K562 (cell line): Measurements from ENCODE around the gene NT5C3B. TPM values are rescaled to one million over a fixed set of nuclear protein-coding genes. Genes with fewer than 3 reads are reported as not detected.
A peak's percentile ranks its signal among the peaks of the same experiment; 100 is the strongest.

Experiments used
- DIDO1 ChIP-seq: fragments of 450-650 bp; IDR thresholded peaks from 2 replicates; pipeline ENCODE4 v1.6.1; 2016; ENCODE audit warnings: low read depth, missing biosample characterization, missing genetic modification characterization
- FIP1L1 ChIP-seq: fragments of 200-400 bp; formaldehyde crosslinking; IDR thresholded peaks from 2 replicates; pipeline ENCODE4 v1.6.1; 2018; ENCODE audit warnings: mild to moderate bottlenecking, low read depth, low read length; ENCODE audit not compliant: poor library complexity, severe bottlenecking
- GABPB1 ChIP-seq: sonication (generic); formaldehyde crosslinking; IDR thresholded peaks from 2 replicates; pipeline ENCODE4 v1.8.0; 2022; ENCODE audit warnings: mild to moderate bottlenecking, missing genetic modification reagents
- IFI16 ChIP-seq: fragments of 250-450 bp; sonication (Bioruptor Pico); IDR thresholded peaks from 2 replicates; pipeline ENCODE4 v2.1.2; 2022; ENCODE audit warnings: mild to moderate bottlenecking, inconsistent platforms
- PHF21A ChIP-seq: fragments of 450-650 bp; IDR thresholded peaks from 2 replicates; pipeline ENCODE4 v1.6.1; 2017; ENCODE audit warnings: low read depth, borderline replicate concordance
- PRPF4 ChIP-seq: fragments of 200-400 bp; formaldehyde crosslinking; IDR thresholded peaks from one replicate; pipeline ENCODE4 v1.6.1; 2017; ENCODE audit warnings: low read length, low read depth, mild to moderate bottlenecking; ENCODE audit not compliant: insufficient read depth, poor library complexity, severe bottlenecking
- SMARCA4 ChIP-seq: fragments of 450-650 bp; IDR thresholded peaks from 2 replicates; pipeline ENCODE4 v1.6.1; 2016
- SRSF7 ChIP-seq: fragments of 200-400 bp; formaldehyde crosslinking; optimal IDR thresholded peaks from 2 replicates; pipeline ENCODE3; 2017; ENCODE audit warnings: mild to moderate bottlenecking, low read depth, low read length
- TCF7L2 ChIP-seq: fragments of 150-350 bp; IDR thresholded peaks from 2 replicates; pipeline ENCODE4 v1.6.1; 2016; ENCODE audit warnings: low read depth, mild to moderate bottlenecking, low read length, moderate library complexity
- TEAD1 ChIP-seq, 2 experiments: fragments of 450-650 bp in 1 of 2; sonication (generic) in 1 of 2; formaldehyde crosslinking; IDR thresholded peaks; 2 replicates each; pipeline versions ENCODE4 v1.4.0 to v1.8.0; 2020 to 2022; ENCODE audit warnings: mild to moderate bottlenecking in 2 of 2, missing genetic modification reagents in 1 of 2
- ZNF347 ChIP-seq: fragments of 450-650 bp; formaldehyde crosslinking; IDR thresholded peaks from 2 replicates; pipeline ENCODE4 v1.4.0; 2020; ENCODE audit warnings: low read depth, mild to moderate bottlenecking, moderate library complexity
- polyA plus RNA-seq, 8 experiments: library from polyadenylated mRNA; depleted of rRNA in 4 of 8; stranded (reverse) in 5 of 8; unstranded in 3 of 8; fragments of >200 nt; fragmentation: Nextera tagmentation in 2 of 8; fragmentation: Illumina TruSeq in 1 of 8; extraction: Ambion mirVana in 2 of 8; extraction: Trizol in 1 of 8; gene quantifications; 2 replicates each; pipeline versions ENCODE4 v1.2.1 to v1.2.3, GENCODE V29; 2011 to 2014; ENCODE audit warnings: inconsistent platforms in 1 of 8, missing spikeins in 1 of 8
- total RNA-seq, 7 experiments: library from RNA; depleted of rRNA in 6 of 7; stranded (reverse); fragments of >200 nt in 6 of 7; fragmentation: Illumina TruSeq in 2 of 7; extraction: Trizol in 2 of 7; gene quantifications; 2 replicates each; pipeline versions ENCODE4 v1.2.1 to v1.2.3, GENCODE V29; 2011 to 2021; ENCODE audit warnings: low replicate concordance in 1 of 7
- TF ChIP-seq, protein P1 (sequence below), 3 experiments: fragments of 200-800 bp in 1 of 3; sonication (Bioruptor generic) in 1 of 3; sonication (generic) in 1 of 3; formaldehyde crosslinking in 1 of 3; IDR thresholded peaks; 2 replicates each; pipeline versions ENCODE4 v1.6.1 to v1.8.0; 2016 to 2022; ENCODE audit warnings: mild to moderate bottlenecking in 2 of 3, missing compliant biosample characterization in 2 of 3, missing genetic modification characterization in 2 of 3, missing genetic modification reagents in 1 of 3
- TF ChIP-seq, protein P2 (sequence below): fragments of 450-650 bp; IDR thresholded peaks from 2 replicates; pipeline ENCODE4 v1.6.1; 2018; ENCODE audit not compliant: partially characterized antibody
- TF ChIP-seq, protein P3 (sequence below): fragments of 450-650 bp; formaldehyde crosslinking; IDR thresholded peaks from 2 replicates; pipeline ENCODE4 v1.4.0; 2020; ENCODE audit warnings: mild to moderate bottlenecking, moderate library complexity
- TF ChIP-seq, protein P4 (sequence below): sonication (generic); formaldehyde crosslinking; IDR thresholded peaks from 2 replicates; pipeline ENCODE4 v1.8.1; 2022; ENCODE audit warnings: missing genetic modification reagents
- TF ChIP-seq, protein P5 (sequence below): fragments of 450-650 bp; IDR thresholded peaks from 2 replicates; pipeline ENCODE4 v1.6.1; 2016; ENCODE audit warnings: borderline replicate concordance

The NT5C3B gene
- total and polyA plus RNA-seq, 9 of the 15 experiments (the other 6 are each of a cell fraction or from before 2014, with no cell fraction given), result 2.0 to 166 (median 85.0) TPM

DNA sequence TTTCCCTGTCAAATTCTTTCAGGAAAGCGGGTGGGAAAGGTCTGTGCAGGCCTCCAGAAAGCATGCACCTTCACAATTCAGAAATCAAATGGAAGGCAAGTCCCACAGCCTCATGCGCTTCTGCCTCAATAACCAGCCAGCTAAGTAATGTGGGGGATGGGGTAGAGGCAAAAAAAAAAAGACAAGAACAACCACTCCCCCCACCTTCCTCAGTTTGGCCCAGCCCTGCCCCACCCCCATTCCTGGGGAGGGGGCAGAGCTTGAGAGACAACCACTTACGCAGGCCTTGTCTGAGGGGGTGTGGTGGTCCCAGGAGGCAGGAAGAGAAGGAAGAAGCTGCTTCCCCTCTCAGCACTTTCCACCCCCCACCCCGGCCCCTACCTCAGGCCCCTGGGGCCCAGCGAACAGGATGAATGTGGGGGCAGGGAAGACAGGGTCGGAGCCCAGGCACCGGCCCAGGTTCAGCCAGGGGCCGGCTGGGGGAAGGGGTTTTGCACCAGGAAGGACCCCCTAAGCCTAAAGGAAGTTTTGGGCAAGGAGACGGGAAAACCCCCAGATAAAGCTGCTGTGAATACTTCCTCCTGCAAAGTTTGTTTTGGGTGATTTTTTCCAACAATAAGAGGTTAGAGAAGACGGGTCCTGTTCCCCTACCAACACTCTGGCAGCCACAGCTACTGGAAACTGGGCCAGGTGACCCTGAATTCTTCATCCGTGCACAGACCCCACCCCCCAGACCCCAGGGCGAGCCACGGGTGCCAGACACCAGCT is 50.8 kb downstream of the NT5C3B start (continued):
- TF ChIP-seq, protein P1, sequence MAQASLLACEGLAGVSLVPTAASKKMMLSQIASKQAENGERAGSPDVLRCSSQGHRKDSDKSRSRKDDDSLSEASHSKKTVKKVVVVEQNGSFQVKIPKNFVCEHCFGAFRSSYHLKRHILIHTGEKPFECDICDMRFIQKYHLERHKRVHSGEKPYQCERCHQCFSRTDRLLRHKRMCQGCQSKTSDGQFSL (CRISPR knock-in tag; IDR thresholded peaks at IDR 0.05), result peak; percentile 62; the same call in 1 of the 2 replicates
- TF ChIP-seq, protein P1 (tag; IDR thresholded peaks at IDR 0.05), result peak in 1 of 2 experiments; percentile 67; a peak in 1 of 4 replicates
- TF ChIP-seq FIP1L1 (no peak), SMARCA4 (0 out of 2 replicates have a peak, but pooled peaks have one; percentile 16), GABPB1 (no peak), IFI16 (CRISPR knock-in tag) (no peak), DIDO1 (tag) (no peak), SRSF7 (no peak), PHF21A (no peak), TEAD1 (CRISPR knock-in tag; IDR thresholded peaks at IDR 0.05) (peak in 1 of 2 experiments; percentile 79; a peak in 2 of 4 replicates), PRPF4 (no peak), TCF7L2 (no peak), ZNF347 (CRISPR knock-in tag) (no peak)
- TF ChIP-seq, protein P2, sequence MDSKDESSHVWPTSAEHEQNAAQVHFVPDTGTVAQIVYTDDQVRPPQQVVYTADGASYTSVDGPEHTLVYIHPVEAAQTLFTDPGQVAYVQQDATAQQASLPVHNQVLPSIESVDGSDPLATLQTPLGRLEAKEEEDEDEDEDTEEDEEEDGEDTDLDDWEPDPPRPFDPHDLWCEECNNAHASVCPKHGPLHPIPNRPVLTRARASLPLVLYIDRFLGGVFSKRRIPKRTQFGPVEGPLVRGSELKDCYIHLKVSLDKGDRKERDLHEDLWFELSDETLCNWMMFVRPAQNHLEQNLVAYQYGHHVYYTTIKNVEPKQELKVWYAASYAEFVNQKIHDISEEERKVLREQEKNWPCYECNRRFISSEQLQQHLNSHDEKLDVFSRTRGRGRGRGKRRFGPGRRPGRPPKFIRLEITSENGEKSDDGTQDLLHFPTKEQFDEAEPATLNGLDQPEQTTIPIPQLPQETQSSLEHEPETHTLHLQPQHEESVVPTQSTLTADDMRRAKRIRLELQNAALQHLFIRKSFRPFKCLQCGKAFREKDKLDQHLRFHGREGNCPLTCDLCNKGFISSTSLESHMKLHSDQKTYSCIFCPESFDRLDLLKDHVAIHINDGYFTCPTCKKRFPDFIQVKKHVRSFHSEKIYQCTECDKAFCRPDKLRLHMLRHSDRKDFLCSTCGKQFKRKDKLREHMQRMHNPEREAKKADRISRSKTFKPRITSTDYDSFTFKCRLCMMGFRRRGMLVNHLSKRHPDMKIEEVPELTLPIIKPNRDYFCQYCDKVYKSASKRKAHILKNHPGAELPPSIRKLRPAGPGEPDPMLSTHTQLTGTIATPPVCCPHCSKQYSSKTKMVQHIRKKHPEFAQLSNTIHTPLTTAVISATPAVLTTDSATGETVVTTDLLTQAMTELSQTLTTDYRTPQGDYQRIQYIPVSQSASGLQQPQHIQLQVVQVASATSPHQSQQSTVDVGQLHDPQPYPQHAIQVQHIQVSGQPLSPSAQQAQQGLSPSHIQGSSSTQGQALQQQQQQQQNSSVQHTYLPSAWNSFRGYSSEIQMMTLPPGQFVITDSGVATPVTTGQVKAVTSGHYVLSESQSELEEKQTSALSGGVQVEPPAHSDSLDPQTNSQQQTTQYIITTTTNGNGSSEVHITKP, result peak; percentile 97
- TF ChIP-seq, protein P3, sequence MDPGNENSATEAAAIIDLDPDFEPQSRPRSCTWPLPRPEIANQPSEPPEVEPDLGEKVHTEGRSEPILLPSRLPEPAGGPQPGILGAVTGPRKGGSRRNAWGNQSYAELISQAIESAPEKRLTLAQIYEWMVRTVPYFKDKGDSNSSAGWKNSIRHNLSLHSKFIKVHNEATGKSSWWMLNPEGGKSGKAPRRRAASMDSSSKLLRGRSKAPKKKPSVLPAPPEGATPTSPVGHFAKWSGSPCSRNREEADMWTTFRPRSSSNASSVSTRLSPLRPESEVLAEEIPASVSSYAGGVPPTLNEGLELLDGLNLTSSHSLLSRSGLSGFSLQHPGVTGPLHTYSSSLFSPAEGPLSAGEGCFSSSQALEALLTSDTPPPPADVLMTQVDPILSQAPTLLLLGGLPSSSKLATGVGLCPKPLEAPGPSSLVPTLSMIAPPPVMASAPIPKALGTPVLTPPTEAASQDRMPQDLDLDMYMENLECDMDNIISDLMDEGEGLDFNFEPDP (CRISPR knock-in tag), result no peak
- TF ChIP-seq, protein P4, sequence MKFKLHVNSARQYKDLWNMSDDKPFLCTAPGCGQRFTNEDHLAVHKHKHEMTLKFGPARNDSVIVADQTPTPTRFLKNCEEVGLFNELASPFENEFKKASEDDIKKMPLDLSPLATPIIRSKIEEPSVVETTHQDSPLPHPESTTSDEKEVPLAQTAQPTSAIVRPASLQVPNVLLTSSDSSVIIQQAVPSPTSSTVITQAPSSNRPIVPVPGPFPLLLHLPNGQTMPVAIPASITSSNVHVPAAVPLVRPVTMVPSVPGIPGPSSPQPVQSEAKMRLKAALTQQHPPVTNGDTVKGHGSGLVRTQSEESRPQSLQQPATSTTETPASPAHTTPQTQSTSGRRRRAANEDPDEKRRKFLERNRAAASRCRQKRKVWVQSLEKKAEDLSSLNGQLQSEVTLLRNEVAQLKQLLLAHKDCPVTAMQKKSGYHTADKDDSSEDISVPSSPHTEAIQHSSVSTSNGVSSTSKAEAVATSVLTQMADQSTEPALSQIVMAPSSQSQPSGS (CRISPR knock-in tag), result no peak
- TF ChIP-seq, protein P5, sequence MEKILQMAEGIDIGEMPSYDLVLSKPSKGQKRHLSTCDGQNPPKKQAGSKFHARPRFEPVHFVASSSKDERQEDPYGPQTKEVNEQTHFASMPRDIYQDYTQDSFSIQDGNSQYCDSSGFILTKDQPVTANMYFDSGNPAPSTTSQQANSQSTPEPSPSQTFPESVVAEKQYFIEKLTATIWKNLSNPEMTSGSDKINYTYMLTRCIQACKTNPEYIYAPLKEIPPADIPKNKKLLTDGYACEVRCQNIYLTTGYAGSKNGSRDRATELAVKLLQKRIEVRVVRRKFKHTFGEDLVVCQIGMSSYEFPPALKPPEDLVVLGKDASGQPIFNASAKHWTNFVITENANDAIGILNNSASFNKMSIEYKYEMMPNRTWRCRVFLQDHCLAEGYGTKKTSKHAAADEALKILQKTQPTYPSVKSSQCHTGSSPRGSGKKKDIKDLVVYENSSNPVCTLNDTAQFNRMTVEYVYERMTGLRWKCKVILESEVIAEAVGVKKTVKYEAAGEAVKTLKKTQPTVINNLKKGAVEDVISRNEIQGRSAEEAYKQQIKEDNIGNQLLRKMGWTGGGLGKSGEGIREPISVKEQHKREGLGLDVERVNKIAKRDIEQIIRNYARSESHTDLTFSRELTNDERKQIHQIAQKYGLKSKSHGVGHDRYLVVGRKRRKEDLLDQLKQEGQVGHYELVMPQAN, result 0 out of 2 replicates have a peak, but pooled peaks have one; percentile 29
